ENCODE results near the gene NODAL. TPM values are rescaled to one million over a fixed set of nuclear protein-coding genes. Genes with fewer than 3 reads are reported as not detected.

Gene NODAL
- polyA plus RNA-seq, 1 experiment: not detected

GRCh38 chr10:70403483-70404035, 37.9 kb downstream of the NODAL start:
- Histone ChIP-seq H3K27me3 (ENCODE audit: control insufficient read depth, insufficient read depth, low read length) (no peaks in the 10 kb centered on the region), H3K4me3 (ENCODE audit: low read depth, low read length) (peak overlapping the region; percentile 94), H3K36me3 (ENCODE audit: control insufficient read depth, insufficient read depth, low read length) (no peaks in the 10 kb centered on the region)
- no peak for DNase-seq (ENCODE audit: low read depth)
- CTCF ChIA-PET: interaction anchor here (1.2 to 2.1 kb wide), 4 partner anchors 39 to 182 kb away, joined by 3 to 8 read pairs (median 5); no protein-coding TSS in a partner anchor
- POLR2A ChIA-PET: interaction anchor here (0.7 kb wide), 1 partner anchor 1848 kb away, joined by 6 read pairs; no protein-coding TSS in a partner anchor
- TF ChIP-seq CTCF (IDR thresholded peaks at IDR 0.05; ENCODE audit: insufficient read depth, low read depth, low read length): no peak

GRCh38 chr10:70399177-70399576, 42.3 kb downstream of the NODAL start:
- CTCF ChIA-PET: no interaction called here
- no peak overlapping the region for H3K4me3 ChIP-seq (ENCODE audit: low read depth, low read length)
- peaks cover 4% of the 10 kb centered on the region for H3K27me3 ChIP-seq (ENCODE audit: control insufficient read depth, insufficient read depth, low read length)
- POLR2A ChIA-PET: no interaction called here
- DNase-seq (ENCODE audit: low read depth): no peak
- no peaks in the 10 kb centered on the region for H3K36me3 ChIP-seq (ENCODE audit: control insufficient read depth, insufficient read depth, low read length)
- TF ChIP-seq CTCF (IDR thresholded peaks at IDR 0.05; ENCODE audit: insufficient read depth, low read depth, low read length): no peak

GRCh38 chr10:70396140-70396539, 45.3 kb downstream of the NODAL start:
- TF ChIP-seq CTCF (IDR thresholded peaks at IDR 0.05; ENCODE audit: insufficient read depth, low read depth, low read length): no peak
- no peak for DNase-seq (ENCODE audit: low read depth)
- H3K27me3 ChIP-seq (ENCODE audit: control insufficient read depth, insufficient read depth, low read length): peaks cover 5% of the 10 kb centered on the region
- H3K4me3 ChIP-seq (ENCODE audit: low read depth, low read length): no peak overlapping the region
- ChIA-PET POLR2A (no interaction called here), CTCF (interaction anchor here (1.0 kb wide), 1 partner anchor 32 kb away, joined by 3 read pairs; no protein-coding TSS in a partner anchor)
- H3K36me3 ChIP-seq (ENCODE audit: control insufficient read depth, insufficient read depth, low read length): no peaks in the 10 kb centered on the region

- H3K27me3 ChIP-seq (ENCODE audit: control insufficient read depth, insufficient read depth, low read length): peaks cover 8% of the 10 kb centered on the region
- CTCF ChIA-PET: interaction anchor here (1.1 kb wide), 1 partner anchor 27 kb away, joined by 3 read pairs; no protein-coding TSS in a partner anchor
- POLR2A ChIA-PET: no interaction called here
- no peak overlapping the region for H3K4me3 ChIP-seq (ENCODE audit: low read depth, low read length)
- DNase-seq (ENCODE audit: low read depth): no peak
- H3K36me3 ChIP-seq (ENCODE audit: control insufficient read depth, insufficient read depth, low read length): no peaks in the 10 kb centered on the region
- TF ChIP-seq CTCF (IDR thresholded peaks at IDR 0.05; ENCODE audit: insufficient read depth, low read depth, low read length): no peak
These were observed 49.8 kb downstream of the NODAL start for GRCh38 chr10:70391654-70392053.

Other genes with a start within 250 kb of the NODAL start
- gene PPA1, start 208.3 kb downstream of the NODAL start, polyA plus RNA-seq (2011; rRNA removed): 49.8 and 110 TPM in 2 replicates
- gene NPFFR1, start 157.7 kb downstream of the NODAL start, polyA plus RNA-seq (2011; rRNA removed): not detected in 2 replicates
- 2.9 and 6.7 TPM in 2 replicates for gene LRRC20, start 59.1 kb downstream of the NODAL start, polyA plus RNA-seq (2011; rRNA removed)
- gene EIF4EBP2, start 37.5 kb downstream of the NODAL start, polyA plus RNA-seq (2011; rRNA removed): 13.4 and 21.9 TPM in 2 replicates
- 0.01 and 0.10 TPM in 2 replicates for gene PALD1, start 37.1 kb upstream of the NODAL start, polyA plus RNA-seq (2011; rRNA removed)
- not detected in 2 replicates for gene PRF1, start 161.1 kb upstream of the NODAL start, polyA plus RNA-seq (2011; rRNA removed)
- 1.2 and 3.3 TPM in 2 replicates for gene ADAMTS14, start 230.8 kb upstream of the NODAL start, polyA plus RNA-seq (2011; rRNA removed)

All from BJ (cell line).